AG10803 (cell line): Measurements from ENCODE around the gene COL23A1.

Experiments used
- DNase-seq: peaks from one replicate; pipeline ENCODE4 v3.0.0; 2010; ENCODE audit warnings: low read depth
- H3K4me3 ChIP-seq: 2 replicates; pipeline ENCODE4 v1.5.1; 2011; ENCODE audit warnings: mild to moderate bottlenecking, low read length, control low read depth
- TF ChIP-seq, protein P1 (sequence below): conservative IDR thresholded peaks from 2 replicates; pipeline ENCODE4 v1.5.1; 2011; ENCODE audit warnings: mild to moderate bottlenecking, low read length, control low read depth, inconsistent platforms

COL23A1 gene

DNA sequence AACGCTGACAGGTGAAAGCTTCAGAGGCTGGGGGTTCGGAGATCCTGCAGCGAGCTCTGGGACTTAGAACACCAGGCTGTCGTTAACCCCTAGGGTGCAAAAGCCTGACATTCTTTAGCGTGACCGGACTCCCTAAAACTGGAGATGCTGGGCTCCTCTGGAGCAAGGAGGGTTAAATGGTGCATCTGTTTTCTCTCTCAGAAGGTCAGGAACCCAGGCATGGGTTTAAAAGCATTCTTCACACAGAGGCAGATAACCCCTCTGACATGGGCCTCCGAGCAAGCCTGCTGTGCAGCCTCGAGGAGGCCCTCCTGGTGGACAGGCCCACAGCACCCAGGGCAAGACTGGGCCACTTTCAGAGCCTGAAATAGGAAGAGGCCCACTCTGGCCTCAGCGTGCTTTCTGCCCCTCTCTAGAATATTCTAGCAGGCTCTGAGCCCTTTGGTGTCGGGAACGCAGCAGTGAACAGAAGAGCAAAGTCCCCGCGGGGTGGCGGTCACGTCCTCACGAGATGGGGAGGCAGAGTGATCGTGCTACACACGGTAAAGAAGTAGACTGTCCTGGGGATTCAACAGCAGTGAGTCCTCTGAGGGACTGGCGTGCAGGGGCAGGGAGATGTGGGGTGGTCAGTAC, 124.8 kb downstream of the COL23A1 start:
- TF ChIP-seq, protein P1, sequence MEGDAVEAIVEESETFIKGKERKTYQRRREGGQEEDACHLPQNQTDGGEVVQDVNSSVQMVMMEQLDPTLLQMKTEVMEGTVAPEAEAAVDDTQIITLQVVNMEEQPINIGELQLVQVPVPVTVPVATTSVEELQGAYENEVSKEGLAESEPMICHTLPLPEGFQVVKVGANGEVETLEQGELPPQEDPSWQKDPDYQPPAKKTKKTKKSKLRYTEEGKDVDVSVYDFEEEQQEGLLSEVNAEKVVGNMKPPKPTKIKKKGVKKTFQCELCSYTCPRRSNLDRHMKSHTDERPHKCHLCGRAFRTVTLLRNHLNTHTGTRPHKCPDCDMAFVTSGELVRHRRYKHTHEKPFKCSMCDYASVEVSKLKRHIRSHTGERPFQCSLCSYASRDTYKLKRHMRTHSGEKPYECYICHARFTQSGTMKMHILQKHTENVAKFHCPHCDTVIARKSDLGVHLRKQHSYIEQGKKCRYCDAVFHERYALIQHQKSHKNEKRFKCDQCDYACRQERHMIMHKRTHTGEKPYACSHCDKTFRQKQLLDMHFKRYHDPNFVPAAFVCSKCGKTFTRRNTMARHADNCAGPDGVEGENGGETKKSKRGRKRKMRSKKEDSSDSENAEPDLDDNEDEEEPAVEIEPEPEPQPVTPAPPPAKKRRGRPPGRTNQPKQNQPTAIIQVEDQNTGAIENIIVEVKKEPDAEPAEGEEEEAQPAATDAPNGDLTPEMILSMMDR, result no peak
- DNase-seq, result no peak
- H3K4me3 ChIP-seq, result no peak overlapping the region

GRCh38 chr5:178464431-178465048, 125.7 kb downstream of the COL23A1 start:
- DNase-seq, result no peak
- H3K4me3 ChIP-seq, result no peak overlapping the region
- TF ChIP-seq, protein P1, result no peak

DNA sequence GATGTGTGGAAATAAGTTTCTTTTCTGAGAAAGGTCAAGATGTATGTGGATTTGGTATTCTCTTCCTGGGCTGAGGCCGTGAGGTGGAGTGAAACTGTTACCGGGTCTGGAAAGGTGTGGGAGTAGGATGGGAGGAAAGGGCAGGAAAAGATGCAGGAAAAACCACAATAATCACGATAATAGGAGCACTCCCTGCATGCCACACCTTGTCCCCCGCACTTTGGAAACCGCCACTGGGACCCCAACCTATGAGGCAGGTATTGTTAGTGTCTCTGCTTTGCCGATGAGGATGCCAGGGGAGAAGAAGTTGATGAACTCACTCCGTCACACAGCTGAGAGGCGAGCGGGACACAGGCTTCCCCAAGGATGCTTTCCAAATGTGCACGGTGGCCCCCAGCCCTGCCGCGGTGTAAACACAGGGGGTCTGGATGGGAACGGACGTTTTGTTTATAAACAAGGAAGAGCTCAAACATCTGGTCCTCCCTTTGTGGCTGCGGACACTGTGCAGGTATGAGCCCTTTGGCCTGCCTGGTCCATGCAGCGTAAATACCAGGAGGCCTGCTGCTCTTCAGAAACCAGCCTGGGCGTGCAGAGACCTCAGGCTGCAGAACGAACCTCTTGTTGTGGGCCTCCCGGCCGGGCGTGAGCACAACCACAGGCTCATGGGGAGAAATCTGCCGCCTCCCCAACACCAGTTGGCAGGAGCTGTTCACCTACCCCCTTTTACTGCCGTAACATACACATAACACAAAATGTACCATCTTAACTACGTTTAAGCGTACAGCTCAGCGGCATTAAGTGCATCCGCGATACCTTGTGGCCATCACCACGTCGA, 126.7 kb downstream of the COL23A1 start:
- no peak for DNase-seq
- TF ChIP-seq, protein P1, result no peak

DNA sequence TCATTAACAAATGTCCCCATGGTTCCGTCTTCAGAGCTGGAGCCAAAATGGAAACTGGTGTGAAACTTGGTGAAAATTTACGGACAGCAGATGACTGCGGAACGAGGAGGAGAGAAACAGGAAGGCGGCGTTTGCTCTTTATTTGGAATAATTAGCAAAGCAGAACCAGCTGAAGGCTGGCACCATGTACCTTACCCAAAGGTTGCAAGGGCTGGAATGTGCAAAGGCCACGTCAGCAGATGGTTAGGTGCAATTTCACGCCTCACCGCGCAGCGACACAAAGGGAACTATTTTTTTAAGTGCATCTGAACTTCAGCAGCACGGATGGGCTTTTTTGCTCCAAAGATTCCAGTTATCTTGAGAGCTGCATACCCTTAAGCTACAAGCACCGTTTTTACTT, 127.4 kb downstream of the COL23A1 start:
- TF ChIP-seq, protein P1, result peak; percentile 1; the same call in 1 of the 2 replicates
- DNase-seq, result peak; percentile 1
- H3K4me3 ChIP-seq, result peak overlapping the region; percentile 16; the same call in 1 of the 2 replicates

More for the DNA sequence above, 126.7 kb downstream of the COL23A1 start:
- H3K4me3 ChIP-seq, result no peak overlapping the region

DNA sequence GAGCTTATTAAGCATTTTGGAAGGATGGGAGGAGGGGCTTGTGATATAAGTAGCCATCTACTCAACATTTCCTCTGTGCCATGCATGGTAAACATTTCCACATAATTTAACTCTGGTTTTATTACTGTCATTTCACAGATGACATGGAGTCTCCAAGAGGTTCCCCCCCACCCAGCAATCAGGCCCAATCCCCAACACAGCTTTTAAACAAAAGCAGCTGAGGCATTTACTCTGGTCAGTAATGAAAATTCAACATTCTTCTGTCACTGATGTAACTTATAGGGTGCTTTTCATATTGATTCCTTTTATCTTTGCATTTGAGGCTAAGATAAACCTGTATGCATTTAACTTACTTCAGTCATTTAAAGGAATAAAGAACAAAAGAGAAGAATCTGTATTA, 128.1 kb downstream of the COL23A1 start:
- H3K4me3 ChIP-seq, result no peak overlapping the region
- TF ChIP-seq, protein P1, result no peak
- peak; percentile 3 for DNase-seq

GRCh38 chr5:178461004-178461730, 129.0 kb downstream of the COL23A1 start:
- peak; percentile 24 for DNase-seq
- H3K4me3 ChIP-seq, result no peak overlapping the region
- TF ChIP-seq, protein P1, result peak; percentile 63
